H9 (cell line): Measurements from ENCODE around the gene ARFGEF2. TPM values are rescaled to one million over a fixed set of nuclear protein-coding genes. Genes with fewer than 3 reads are reported as not detected.

Experiments
- DNase-seq: peaks from one replicate; pipeline ENCODE4 v3.0.0-alpha.2; 2017
- H2AFZ ChIP-seq: one replicate; pipeline ENCODE4 v1.6.1; 2013; ENCODE audit warnings: mild to moderate bottlenecking, low read length, control low read depth, moderate library complexity
- H2AK5ac ChIP-seq: 2 replicates; pipeline ENCODE4 v1.6.1; 2013; ENCODE audit warnings: low read length, control low read depth, mixed read lengths; ENCODE audit not compliant: insufficient read length
- H2BK120ac ChIP-seq: one replicate; pipeline ENCODE4 v1.6.1; 2013; ENCODE audit warnings: low read depth, mild to moderate bottlenecking, low read length, control low read depth, inconsistent platforms; ENCODE audit not compliant: poor library complexity, severe bottlenecking
- H2BK12ac ChIP-seq: 2 replicates; pipeline ENCODE4 v1.6.1; 2013; ENCODE audit warnings: low read length, control low read depth, mixed read lengths, low read depth; ENCODE audit not compliant: insufficient read length
- H2BK15ac ChIP-seq: 2 replicates; pipeline ENCODE4 v1.6.1; 2013; ENCODE audit warnings: low read depth, low read length, control low read depth
- H2BK20ac ChIP-seq: one replicate; pipeline ENCODE4 v1.6.1; 2013; ENCODE audit warnings: low read depth, mild to moderate bottlenecking, low read length, control low read depth, inconsistent platforms; ENCODE audit not compliant: poor library complexity, severe bottlenecking
- H2BK5ac ChIP-seq: 2 replicates; pipeline ENCODE4 v1.6.1; 2013; ENCODE audit warnings: low read length, control low read depth, mixed read lengths; ENCODE audit not compliant: insufficient read length
- H3K14ac ChIP-seq: 2 replicates; pipeline ENCODE4 v1.6.1; 2013; ENCODE audit warnings: low read length, control low read depth; ENCODE audit not compliant: insufficient read depth
- H3K18ac ChIP-seq: 2 replicates; pipeline ENCODE4 v1.6.1; 2013; ENCODE audit warnings: low read depth, mild to moderate bottlenecking, mixed read lengths, low read length, control low read depth; ENCODE audit not compliant: insufficient read length
- H3K23ac ChIP-seq: 2 replicates; pipeline ENCODE4 v1.6.1; 2013; ENCODE audit warnings: low read length, control low read depth, mixed read lengths, low read depth; ENCODE audit not compliant: insufficient read length
- H3K23me2 ChIP-seq: 2 replicates; pipeline ENCODE4 v1.6.1; 2013; ENCODE audit warnings: low read depth, mild to moderate bottlenecking, mixed read lengths, low read length, control low read depth; ENCODE audit not compliant: insufficient read length, poor library complexity, severe bottlenecking
- H3K27ac ChIP-seq: 2 replicates; pipeline ENCODE4 v1.5.1; 2013; ENCODE audit warnings: low read length, control low read depth, mixed read lengths, low read depth; ENCODE audit not compliant: insufficient read length
- H3K27me3 ChIP-seq: 2 replicates; pipeline ENCODE4 v1.6.1; 2013; ENCODE audit warnings: low read length, control low read depth, inconsistent platforms; ENCODE audit not compliant: insufficient read depth
- H3K4ac ChIP-seq: 2 replicates; pipeline ENCODE4 v1.6.1; 2013; ENCODE audit warnings: low read depth, mild to moderate bottlenecking, control low read depth, inconsistent platforms, low read length, moderate library complexity
- H3K4me1 ChIP-seq: 2 replicates; pipeline ENCODE4 v1.6.1; 2013; ENCODE audit warnings: low read length, control low read depth, inconsistent platforms; ENCODE audit not compliant: insufficient read depth
- H3K4me2 ChIP-seq: 2 replicates; pipeline ENCODE4 v1.6.1; 2013; ENCODE audit warnings: low read length, control low read depth, mixed read lengths; ENCODE audit not compliant: insufficient read length, insufficient read depth
- H3K56ac ChIP-seq: 2 replicates; pipeline ENCODE4 v1.6.1; 2013; ENCODE audit warnings: low read depth, mild to moderate bottlenecking, mixed read lengths, low read length, control low read depth; ENCODE audit not compliant: insufficient read length
- H3K79me1 ChIP-seq: 2 replicates; pipeline ENCODE4 v1.6.1; 2013; ENCODE audit warnings: low read depth, mild to moderate bottlenecking, moderate library complexity, low read length, control low read depth, inconsistent platforms; ENCODE audit not compliant: insufficient read depth, poor library complexity, severe bottlenecking
- H3K79me2 ChIP-seq: 2 replicates; pipeline ENCODE4 v1.6.1; 2013; ENCODE audit warnings: low read length, control low read depth, inconsistent platforms; ENCODE audit not compliant: insufficient read depth
- H3K9ac ChIP-seq: 2 replicates; pipeline ENCODE4 v1.6.1; 2013; ENCODE audit warnings: low read length, control low read depth, mixed read lengths; ENCODE audit not compliant: insufficient read length; ENCODE audit errors: extremely low read depth
- H3K9me3 ChIP-seq: one replicate; pipeline ENCODE4 v1.6.1; 2013; ENCODE audit warnings: low read depth, low read length, inconsistent platforms; ENCODE audit not compliant: control insufficient read depth
- H3T11ph ChIP-seq: one replicate; pipeline ENCODE4 v1.6.1; 2013; ENCODE audit warnings: mild to moderate bottlenecking, low read length, control low read depth, inconsistent platforms
- H4K20me1 ChIP-seq: one replicate; pipeline ENCODE4 v1.6.1; 2013; ENCODE audit not compliant: control insufficient read depth, insufficient read length, insufficient read depth
- H4K5ac ChIP-seq: 2 replicates; pipeline ENCODE4 v1.6.1; 2013; ENCODE audit warnings: low read depth, mild to moderate bottlenecking, mixed read lengths, low read length, control low read depth; ENCODE audit not compliant: insufficient read length
- H4K8ac ChIP-seq: replicated peaks from 2 replicates; pipeline ENCODE4 v1.6.1; 2013; ENCODE audit warnings: low read length, control low read depth, mixed read lengths, low read depth; ENCODE audit not compliant: insufficient read length
- H4K91ac ChIP-seq: 2 replicates; pipeline ENCODE4 v1.6.1; 2013; ENCODE audit warnings: low read depth, mild to moderate bottlenecking, moderate library complexity, mixed read lengths, low read length, control low read depth; ENCODE audit not compliant: insufficient read length
- H3K27ac Mint-ChIP-seq, 3 experiments: 2 replicates in 2 of 3; 3 replicates in 1 of 3; pipeline ENCODE4 v1.8.0; 2020 to 2021; ENCODE audit warnings: mixed read lengths in 3 of 3, mild to moderate bottlenecking in 1 of 3, moderate library complexity in 1 of 3
- H3K27me3 Mint-ChIP-seq: 2 replicates; pipeline ENCODE4 v1.8.0; 2021; ENCODE audit warnings: low read depth, mild to moderate bottlenecking, moderate library complexity, mixed read lengths
- H3K36me3 Mint-ChIP-seq, 3 experiments: 2 replicates in 2 of 3; 3 replicates in 1 of 3; pipeline ENCODE4 v1.8.0; 2020 to 2021; ENCODE audit warnings: low read depth in 3 of 3, mixed read lengths in 3 of 3; ENCODE audit not compliant: insufficient read depth in 1 of 3
- H3K4me1 Mint-ChIP-seq, 2 experiments: 2 replicates each; pipeline ENCODE4 v1.8.0; 2020; ENCODE audit warnings: mixed read lengths in 2 of 2
- H3K4me3 Mint-ChIP-seq, 2 experiments: 2 replicates in 1 of 2; 3 replicates in 1 of 2; pipeline ENCODE4 v1.8.0; 2020 to 2021; ENCODE audit warnings: mild to moderate bottlenecking in 2 of 2, mixed read lengths in 2 of 2, moderate library complexity in 1 of 2
- H3K9me3 Mint-ChIP-seq, 2 experiments: 2 replicates in 1 of 2; 3 replicates in 1 of 2; pipeline ENCODE4 v1.8.0; 2020; ENCODE audit warnings: mild to moderate bottlenecking in 2 of 2, mixed read lengths in 2 of 2, moderate library complexity in 1 of 2
- WGBS: extraction: QIAGEN DNeasy Blood & Tissue Kit; methylation state at CpG from one replicate; pipeline ENCODE4 v1.1.7; 2013; ENCODE audit warnings: missing lambda C conversion rate, low lambda C conversion rate, mixed read lengths; ENCODE audit not compliant: insufficient read length; ENCODE audit errors: extremely low coverage; 5-methylcytosine and 5-hydroxymethylcytosine counted together
- total RNA-seq: library from RNA; stranded (reverse); gene quantifications from 2 replicates; pipeline ENCODE4 v1.2.1, GENCODE V29; 2021
- TF ChIP-seq, protein P1 (sequence below): fragments of 200-600 bp; sonication (generic); conservative IDR thresholded peaks from 3 replicates; pipeline ENCODE4 v1.8.0; 2021; ENCODE audit warnings: antibody characterized with exemption, mild to moderate bottlenecking

ARFGEF2 gene
- total RNA-seq, 1 experiment from 2014 or later, result 16.6 TPM

DNA sequence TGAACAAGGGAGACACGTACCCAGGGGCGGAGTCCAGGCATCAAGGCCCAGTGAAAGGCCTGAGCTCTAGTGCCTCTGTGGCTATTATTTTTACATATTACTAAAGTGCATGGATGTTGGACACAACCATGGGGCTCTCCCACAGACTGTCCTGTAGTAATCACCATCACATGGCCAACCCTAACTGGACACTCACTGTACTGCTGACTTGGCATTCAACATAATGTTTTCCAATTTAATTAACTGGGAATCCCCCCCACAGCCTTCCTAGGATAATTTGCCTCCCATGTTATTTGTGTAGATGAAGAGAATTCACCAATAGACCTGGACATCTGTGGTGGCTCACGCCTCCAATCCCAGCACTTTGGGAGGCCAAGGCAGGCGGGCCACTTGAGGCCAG, 34.5 kb downstream of the ARFGEF2 start:
- no peak overlapping the region for H3K4ac ChIP-seq
- no peaks in the 10 kb centered on the region for H3K9me3 ChIP-seq
- H2BK15ac ChIP-seq, result no peak overlapping the region
- no peak overlapping the region for H3T11ph ChIP-seq
- no peak overlapping the region for H3K9ac ChIP-seq
- H3K18ac ChIP-seq, result no peak overlapping the region
- no peak overlapping the region for H3K4me3 Mint-ChIP-seq
- H4K5ac ChIP-seq, result no peak overlapping the region
- no peak overlapping the region for H4K8ac ChIP-seq
- H3K23me2 ChIP-seq, result no peaks in the 10 kb centered on the region
- H3K23ac ChIP-seq, result no peak overlapping the region
- no peak overlapping the region for H2BK5ac ChIP-seq
- no peak overlapping the region for H4K91ac ChIP-seq
- H3K4me2 ChIP-seq, result no peak overlapping the region
- H3K79me2 ChIP-seq, result no peaks in the 10 kb centered on the region
- TF ChIP-seq, protein P1, sequence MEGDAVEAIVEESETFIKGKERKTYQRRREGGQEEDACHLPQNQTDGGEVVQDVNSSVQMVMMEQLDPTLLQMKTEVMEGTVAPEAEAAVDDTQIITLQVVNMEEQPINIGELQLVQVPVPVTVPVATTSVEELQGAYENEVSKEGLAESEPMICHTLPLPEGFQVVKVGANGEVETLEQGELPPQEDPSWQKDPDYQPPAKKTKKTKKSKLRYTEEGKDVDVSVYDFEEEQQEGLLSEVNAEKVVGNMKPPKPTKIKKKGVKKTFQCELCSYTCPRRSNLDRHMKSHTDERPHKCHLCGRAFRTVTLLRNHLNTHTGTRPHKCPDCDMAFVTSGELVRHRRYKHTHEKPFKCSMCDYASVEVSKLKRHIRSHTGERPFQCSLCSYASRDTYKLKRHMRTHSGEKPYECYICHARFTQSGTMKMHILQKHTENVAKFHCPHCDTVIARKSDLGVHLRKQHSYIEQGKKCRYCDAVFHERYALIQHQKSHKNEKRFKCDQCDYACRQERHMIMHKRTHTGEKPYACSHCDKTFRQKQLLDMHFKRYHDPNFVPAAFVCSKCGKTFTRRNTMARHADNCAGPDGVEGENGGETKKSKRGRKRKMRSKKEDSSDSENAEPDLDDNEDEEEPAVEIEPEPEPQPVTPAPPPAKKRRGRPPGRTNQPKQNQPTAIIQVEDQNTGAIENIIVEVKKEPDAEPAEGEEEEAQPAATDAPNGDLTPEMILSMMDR, result no peak
- no peak for DNase-seq
- no peaks in the 10 kb centered on the region for H3K79me1 ChIP-seq
- H3K27me3 Mint-ChIP-seq, result no peaks in the 10 kb centered on the region
- no peak overlapping the region for H3K27ac Mint-ChIP-seq
- H2BK120ac ChIP-seq, result no peak overlapping the region
- no peaks in the 10 kb centered on the region for H3K27me3 ChIP-seq
- no peaks in the 10 kb centered on the region for H3K4me1 Mint-ChIP-seq
- no peak overlapping the region for H3K27ac ChIP-seq
- no peak overlapping the region for H3K14ac ChIP-seq
- H4K20me1 ChIP-seq, result no peaks in the 10 kb centered on the region
- H3K56ac ChIP-seq, result no peak overlapping the region
- no peaks in the 10 kb centered on the region for H3K4me1 ChIP-seq
- no peak overlapping the region for H2AK5ac ChIP-seq
- no peak overlapping the region for H2AFZ ChIP-seq
- no CpG with 5 or more reads among the region's 4 CpGs for WGBS
- no peak overlapping the region for H2BK12ac ChIP-seq
- peaks cover 10 to 71% (median 52%) of the 10 kb centered on the region in 3 experiments; a peak in 6 of 7 replicates for H3K36me3 Mint-ChIP-seq
- no peak overlapping the region for H2BK20ac ChIP-seq
- H3K9me3 Mint-ChIP-seq, result no peaks in the 10 kb centered on the region; a peak in 1 of 5 replicates
